NCI-H1048 (cell line): ENCODE results near the gene NOXA1.
"Not testable (repeated sequence)": the region's sequence is repeated elsewhere in the genome, so short reads cannot be mapped to it uniquely, and the experiment has no call there.

ENCODE experiments used
- DNase-seq: peaks from one replicate; lab custom pipeline; 2025; lab: John Stamatoyannopoulos, UW

Gene NOXA1

GRCh38 chr9:137422604-137423513, at the start of gene NOXA1, which contains the start of gene EXD3:
NOXA1 (plus strand) TSS chr9:137423393; CDS start chr9:137423530, 137 bp downstream.
EXD3 (minus strand) TSS chr9:137423162; CDS start chr9:137395357, 27,805 bp downstream.
- DNase-seq: peak; percentile 82

GRCh38 chr9:137373611-137373980, 49.6 kb upstream of the NOXA1 start:
- no peak for DNase-seq

- DNase-seq: no peak
Measured at GRCh38 chr9:137374131-137374845, 48.9 kb upstream of the NOXA1 start.

GRCh38 chr9:137375321-137376058, 47.7 kb upstream of the NOXA1 start:
- no peak for DNase-seq

GRCh38 chr9:137376386-137376785, 46.8 kb upstream of the NOXA1 start:
- no peak for DNase-seq

- DNase-seq: not testable (repeated sequence)
Measured at GRCh38 chr9:137378688-137379410, 44.3 kb upstream of the NOXA1 start.

- DNase-seq: no peak
Measured at GRCh38 chr9:137379761-137380161, 43.4 kb upstream of the NOXA1 start.

- no peak for DNase-seq
Measured at GRCh38 chr9:137380171-137380570, 43.0 kb upstream of the NOXA1 start.

GRCh38 chr9:137380606-137381005, 42.6 kb upstream of the NOXA1 start:
- DNase-seq: no peak

- DNase-seq: no peak
Measured at GRCh38 chr9:137381501-137382443, 41.4 kb upstream of the NOXA1 start.

- no peak for DNase-seq
Measured at GRCh38 chr9:137382444-137383080, 40.6 kb upstream of the NOXA1 start.

GRCh38 chr9:137383081-137383783, 40.0 kb upstream of the NOXA1 start:
- DNase-seq: no peak

- DNase-seq: no peak
Measured at GRCh38 chr9:137383784-137384756, 39.1 kb upstream of the NOXA1 start.

- DNase-seq: no peak
Measured at GRCh38 chr9:137385061-137385655, 38.0 kb upstream of the NOXA1 start.

- not testable (repeated sequence) for DNase-seq
Measured at GRCh38 chr9:137386507-137387113, 36.6 kb upstream of the NOXA1 start.

- DNase-seq: no peak
Measured at GRCh38 chr9:137387114-137387890, 35.9 kb upstream of the NOXA1 start.
